Tibial artery (tissue), 4 donors: ENCODE measurements around the gene CD3D.

Experiments
- DNase-seq, 2 donors: peaks; one replicate each; pipeline ENCODE4 v3.0.0-alpha.2; 2019
- H3K27ac ChIP-seq, 2 donors: fragments of 200-600 bp; sonication (generic) in 1 of 2; 1 replicate in 1 of 2; 2 replicates in 1 of 2; pipeline ENCODE4 v1.5.1; 2018 to 2019; ENCODE audit warnings: mild to moderate bottlenecking in 1 of 2
- H3K27me3 ChIP-seq, 2 donors: fragments of 200-600 bp; sonication (generic) in 1 of 2; one replicate each; pipeline versions ENCODE4 v1.5.1 to v1.6.0; 2016 to 2019
- H3K36me3 ChIP-seq, 3 donors: fragments of 200-600 bp; sonication (generic) in 2 of 3; one replicate each; pipeline ENCODE4 v1.5.1; 2016 to 2019; ENCODE audit warnings: mild to moderate bottlenecking in 2 of 3
- H3K4me1 ChIP-seq, 4 donors: fragments of 200-600 bp; sonication (generic) in 2 of 4; 1 replicate in 3 of 4; 2 replicates in 1 of 4; pipeline ENCODE4 v1.5.1; 2016 to 2019
- H3K4me3 ChIP-seq, 2 donors: fragments of 200-600 bp; sonication (generic) in 1 of 2; 1 replicate in 1 of 2; 2 replicates in 1 of 2; pipeline ENCODE4 v1.5.1; 2018 to 2019; ENCODE audit warnings: mild to moderate bottlenecking in 2 of 2
- H3K9me3 ChIP-seq, 3 donors: fragments of 200-600 bp; sonication (generic) in 1 of 3; one replicate each; pipeline ENCODE4 v1.5.1; 2016 to 2019
- CTCF ChIP-seq, 2 experiments: fragments of 200-600 bp in 1 of 2; fragments of 450-650 bp in 1 of 2; IDR thresholded peaks; one replicate each; pipeline ENCODE4 v1.5.1; 2017 to 2019; ENCODE audit warnings: antibody characterized with exemption in 2 of 2, mild to moderate bottlenecking in 1 of 2, moderate library complexity in 1 of 2
- intact Hi-C: fragments of 100-400 bp; cut with DNase I; formaldehyde crosslinking; loops from one replicate; pipeline ENCODE4 v1.15.0; 2023; ENCODE audit warnings: low total_unique reads

CD3D gene

GRCh38 chr11:118318124-118318523, 24.4 kb downstream of the CD3D start:
- Histone ChIP-seq H3K4me1 (peaks cover 0 to 16% (median 5%) of the 10 kb centered on the region in 4 donors), H3K9me3 (no peaks in the 10 kb centered on the region), H3K27ac (no peak overlapping the region), H3K27me3 (peaks cover 0 to 38% of the 10 kb centered on the region in 2 donors), H3K36me3 (no peaks in the 10 kb centered on the region), H3K4me3 (no peak overlapping the region)
- DNase-seq, result no peak
- TF ChIP-seq CTCF (IDR thresholded peaks at IDR 0.05), result no peak
- intact Hi-C loops, result no loop called here

DNA sequence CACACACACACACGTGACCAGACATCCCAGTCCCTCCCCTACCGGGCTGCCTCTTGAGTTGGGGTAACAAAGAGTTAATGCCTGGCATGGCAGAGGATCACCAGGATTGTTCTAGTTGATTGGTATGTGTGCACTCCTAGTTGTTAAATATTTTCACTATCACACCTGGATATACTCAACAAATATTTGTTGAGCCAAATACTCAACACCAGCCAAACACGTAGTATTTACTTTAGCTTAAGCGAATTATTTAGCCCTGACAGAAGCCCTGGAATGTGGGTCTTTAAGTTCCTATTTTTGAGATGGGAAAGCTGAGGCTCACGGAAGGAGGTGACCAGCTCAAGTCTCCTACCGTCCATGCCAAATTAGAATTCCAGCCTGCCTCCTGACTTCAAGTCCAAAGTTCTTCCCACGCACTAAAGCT, 27.5 kb downstream of the CD3D start:
- H3K27me3 ChIP-seq, result peaks cover 0 to 48% of the 10 kb centered on the region in 2 donors
- no peak overlapping the region for H3K27ac ChIP-seq
- no peak for TF ChIP-seq CTCF (IDR thresholded peaks at IDR 0.05)
- no peaks in the 10 kb centered on the region for H3K36me3 ChIP-seq
- no peak for DNase-seq
- H3K4me1 ChIP-seq, result peaks cover 0 to 16% (median 5%) of the 10 kb centered on the region in 4 donors
- H3K9me3 ChIP-seq, result no peaks in the 10 kb centered on the region
- no peak overlapping the region for H3K4me3 ChIP-seq
- intact Hi-C loops, result no loop called here

GRCh38 chr11:118313242-118313641, 29.3 kb downstream of the CD3D start:
- intact Hi-C loops, result no loop called here
- no peak for DNase-seq
- Histone ChIP-seq H3K9me3 (no peaks in the 10 kb centered on the region), H3K4me3 (no peak overlapping the region), H3K27ac (no peak overlapping the region), H3K4me1 (peaks cover 0 to 16% (median 5%) of the 10 kb centered on the region in 4 donors), H3K27me3 (peaks cover 0 to 44% of the 10 kb centered on the region in 2 donors), H3K36me3 (no peaks in the 10 kb centered on the region)
- TF ChIP-seq CTCF (IDR thresholded peaks at IDR 0.05), result no peak

- intact Hi-C loops, result no loop called here
- Histone ChIP-seq H3K4me1 (peaks cover 0 to 16% (median 5%) of the 10 kb centered on the region in 4 donors), H3K4me3 (no peak overlapping the region), H3K27ac (no peak overlapping the region), H3K36me3 (no peaks in the 10 kb centered on the region), H3K9me3 (no peaks in the 10 kb centered on the region), H3K27me3 (peaks cover 0 to 42% of the 10 kb centered on the region in 2 donors)
- TF ChIP-seq CTCF (IDR thresholded peaks at IDR 0.05), result no peak
- DNase-seq, result no peak
These were observed 30.2 kb downstream of the CD3D start for GRCh38 chr11:118312328-118312727.

- intact Hi-C loops, result no loop called here
- Histone ChIP-seq H3K27me3 (peaks cover 0 to 42% of the 10 kb centered on the region in 2 donors), H3K36me3 (no peaks in the 10 kb centered on the region), H3K9me3 (no peaks in the 10 kb centered on the region), H3K4me3 (no peak overlapping the region), H3K4me1 (peaks cover 0 to 14% (median 3%) of the 10 kb centered on the region in 4 donors), H3K27ac (no peak overlapping the region)
- no peak for TF ChIP-seq CTCF (IDR thresholded peaks at IDR 0.05)
- no peak for DNase-seq
These were observed 31.0 kb downstream of the CD3D start for GRCh38 chr11:118311518-118311917.
